Measurements from ENCODE around the gene ACVR1B. TPM values are rescaled to one million over a fixed set of nuclear protein-coding genes. Genes with fewer than 3 reads are reported as not detected.

Gene ACVR1B
- total and polyA plus RNA-seq, 9 of the 15 experiments (the other 6 are each of a cell fraction or from before 2014, with no cell fraction given) = 0.97 to 15.1 (median 6.8) TPM

DNA sequence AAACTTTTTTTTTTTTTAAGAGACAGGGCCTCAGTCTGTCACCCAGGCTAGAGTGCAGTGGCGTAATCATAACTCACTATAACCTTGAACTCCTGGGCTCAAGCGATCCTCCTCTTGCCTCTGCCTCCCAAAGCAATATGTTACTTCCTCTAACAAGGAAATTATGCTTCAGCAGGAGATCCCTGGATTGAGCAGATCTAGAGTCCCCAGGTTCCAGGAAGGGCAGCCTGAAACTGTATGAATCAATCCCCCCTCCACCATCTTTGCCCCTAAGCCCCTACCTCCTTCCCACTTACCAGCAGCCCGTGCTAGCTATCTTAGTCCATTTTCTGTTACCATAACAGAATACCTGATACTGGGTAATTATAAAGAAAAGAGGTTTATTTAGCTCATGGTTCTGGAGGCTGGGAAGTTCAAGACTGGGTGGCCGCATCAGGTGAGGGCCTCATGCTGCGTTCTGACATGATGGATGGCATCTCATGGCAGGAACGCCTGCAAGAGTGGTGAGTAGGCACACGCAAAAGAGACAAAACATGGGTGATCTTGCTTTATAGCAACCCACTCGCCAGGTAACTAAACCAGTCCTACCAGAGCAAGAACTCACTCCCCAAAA, 60.2 kb downstream of the ACVR1B start:
- H3K27me3 ChIP-seq (ENCODE audit: control insufficient read depth in 2 of 2, insufficient read depth in 2 of 2, low read length in 2 of 2) = no peaks in the 10 kb centered on the region
- H3K79me2 ChIP-seq (ENCODE audit: control insufficient read depth, insufficient read depth, low read length) = no peaks in the 10 kb centered on the region
- in situ Hi-C loops (cut with MboI) = loop anchor here (25.0 kb wide), 1 partner anchor 599 kb away; the partner anchor contains the start of gene SLC4A8
- H3K4me2 ChIP-seq (ENCODE audit: insufficient read depth, low read length) = no peak overlapping the region
- no peaks in the 10 kb centered on the region for H4K20me1 ChIP-seq (replicated peaks; ENCODE audit: control insufficient read depth, insufficient read depth, low read length)
- H3K9me1 ChIP-seq (ENCODE audit: control insufficient read depth, insufficient read depth, low read length) = no peaks in the 10 kb centered on the region
- BruUV-seq (replicated peaks) = no TSS peak
- no peak overlapping the region for H3K27ac ChIP-seq (ENCODE audit: extremely low read depth, low read depth, low read length)
- H3K4me3 ChIP-seq = no peak overlapping the region
- DNase-seq (ENCODE audit: extremely low read depth in 1 of 4, low spot score in 3 of 4) (no peak), FAIRE-seq (no peak), ATAC-seq (no peak)
- CTCF ChIA-PET (ENCODE audit: low intra/inter-chr PET ratio) = no interaction called here
- no peaks in the 10 kb centered on the region for H3K36me3 ChIP-seq (ENCODE audit: control insufficient read depth, insufficient read depth, low read length)
- WGBS (ENCODE audit: insufficient coverage, low coverage, missing lambda C conversion rate) = 82% methylated on average over 8 of the region's 8 CpGs
- H3K9ac ChIP-seq (ENCODE audit: insufficient read depth in 1 of 2, low read depth in 2 of 2, low read length in 2 of 2) = no peak overlapping the region
- POLR2A ChIA-PET = no interaction called here
- peaks cover 20 to 31% of the 10 kb centered on the region in 2 experiments for H3K4me1 ChIP-seq (replicated peaks in 1 of 2; ENCODE audit: control insufficient read depth in 2 of 2, insufficient read depth in 2 of 2, low read length in 2 of 2)
- H3K9me3 ChIP-seq (replicated peaks; ENCODE audit: control insufficient read depth, insufficient read depth, low read depth, low read length) = no peaks in the 10 kb centered on the region
- TF ChIP-seq, protein P1, sequence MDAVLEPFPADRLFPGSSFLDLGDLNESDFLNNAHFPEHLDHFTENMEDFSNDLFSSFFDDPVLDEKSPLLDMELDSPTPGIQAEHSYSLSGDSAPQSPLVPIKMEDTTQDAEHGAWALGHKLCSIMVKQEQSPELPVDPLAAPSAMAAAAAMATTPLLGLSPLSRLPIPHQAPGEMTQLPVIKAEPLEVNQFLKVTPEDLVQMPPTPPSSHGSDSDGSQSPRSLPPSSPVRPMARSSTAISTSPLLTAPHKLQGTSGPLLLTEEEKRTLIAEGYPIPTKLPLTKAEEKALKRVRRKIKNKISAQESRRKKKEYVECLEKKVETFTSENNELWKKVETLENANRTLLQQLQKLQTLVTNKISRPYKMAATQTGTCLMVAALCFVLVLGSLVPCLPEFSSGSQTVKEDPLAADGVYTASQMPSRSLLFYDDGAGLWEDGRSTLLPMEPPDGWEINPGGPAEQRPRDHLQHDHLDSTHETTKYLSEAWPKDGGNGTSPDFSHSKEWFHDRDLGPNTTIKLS (IDR thresholded peaks at IDR 0.05; ENCODE audit: borderline replicate concordance, low read depth) = no peak
- TF ChIP-seq ZNF586 (CRISPR knock-in tag; conservative IDR thresholded peaks at IDR 0.05) (no peak), ZNF766 (CRISPR knock-in tag; conservative IDR thresholded peaks at IDR 0.05) (peak; percentile 99)
- H2AFZ ChIP-seq (ENCODE audit: low read depth, low read length) = no peak overlapping the region
- intact Hi-C loops (cut with micrococcal nuclease) = no loop called here
